Measurements from ENCODE around the gene CHMP2A. TPM values are rescaled to one million over a fixed set of nuclear protein-coding genes. Genes with fewer than 3 reads are reported as not detected.
"Not testable (repeated sequence)": the region's sequence is repeated elsewhere in the genome, so short reads cannot be mapped to it uniquely, and the experiment has no call there.

Gene CHMP2A
- total RNA-seq: 98.8 TPM

- ATAC-seq: peak; percentile 60
These were observed at the start of gene CHMP2A for GRCh38 chr19:58554494-58555368. Gene CHMP2A (minus strand): TSS chr19:58555105. CDS start chr19:58554212, 893 bp downstream.

GRCh38 chr19:58586133-58586765 lies 31.3 kb upstream of the CHMP2A start:
- ATAC-seq: peak; percentile 47

- peak; percentile 28 for ATAC-seq
These were observed 30.7 kb upstream of the CHMP2A start for GRCh38 chr19:58585442-58586132.

DNA sequence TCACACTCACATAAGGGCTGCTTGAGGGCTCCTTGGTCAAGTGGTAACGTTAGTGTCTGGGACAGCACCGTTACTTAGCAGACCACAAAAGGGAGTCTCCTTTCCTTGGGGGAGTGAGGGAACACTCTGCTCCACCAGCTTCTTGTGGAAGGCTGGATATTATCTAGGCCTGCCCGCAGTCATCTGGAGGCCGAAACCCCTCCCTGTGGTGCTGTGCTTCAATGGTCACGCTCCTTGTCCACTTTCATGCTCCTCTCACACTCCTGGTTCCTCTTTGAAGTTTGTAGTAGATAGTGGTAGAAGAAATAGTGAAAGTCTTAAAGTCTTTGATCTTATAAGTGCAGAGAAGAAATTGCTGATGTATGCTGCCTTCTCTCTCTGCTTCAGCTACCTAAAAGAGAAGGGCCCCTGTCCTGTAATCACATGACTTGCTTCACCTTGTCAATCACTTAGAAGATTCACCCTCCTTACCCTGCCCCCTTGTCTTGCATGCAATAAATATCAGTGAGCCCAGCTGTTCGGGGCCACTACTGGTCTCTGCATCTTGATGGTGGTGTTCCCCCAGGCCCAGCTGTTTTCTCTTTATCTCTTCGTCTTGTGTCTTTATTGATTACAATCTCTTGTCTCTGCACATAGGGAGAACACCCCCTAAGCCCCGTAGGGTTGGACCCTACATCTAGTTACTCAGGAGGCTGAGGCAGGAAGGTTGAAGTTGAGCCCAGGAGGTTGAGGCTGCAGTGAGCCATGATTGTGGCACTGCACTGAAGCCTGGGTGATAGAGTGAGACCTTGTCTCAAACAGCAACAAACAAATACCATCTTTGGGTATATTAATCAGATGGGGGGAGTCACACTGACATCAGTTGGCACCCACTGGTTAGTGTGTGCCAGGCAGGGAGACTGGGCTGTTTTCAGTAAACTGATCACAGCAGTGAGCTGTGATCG lies 29.9 kb upstream of the CHMP2A start:
- ATAC-seq: no peak

- ATAC-seq: no peak
These were observed 28.1 kb upstream of the CHMP2A start for GRCh38 chr19:58582985-58583384.

- ATAC-seq: peak; percentile 62
These were observed 26.6 kb upstream of the CHMP2A start for GRCh38 chr19:58581227-58582141.

DNA sequence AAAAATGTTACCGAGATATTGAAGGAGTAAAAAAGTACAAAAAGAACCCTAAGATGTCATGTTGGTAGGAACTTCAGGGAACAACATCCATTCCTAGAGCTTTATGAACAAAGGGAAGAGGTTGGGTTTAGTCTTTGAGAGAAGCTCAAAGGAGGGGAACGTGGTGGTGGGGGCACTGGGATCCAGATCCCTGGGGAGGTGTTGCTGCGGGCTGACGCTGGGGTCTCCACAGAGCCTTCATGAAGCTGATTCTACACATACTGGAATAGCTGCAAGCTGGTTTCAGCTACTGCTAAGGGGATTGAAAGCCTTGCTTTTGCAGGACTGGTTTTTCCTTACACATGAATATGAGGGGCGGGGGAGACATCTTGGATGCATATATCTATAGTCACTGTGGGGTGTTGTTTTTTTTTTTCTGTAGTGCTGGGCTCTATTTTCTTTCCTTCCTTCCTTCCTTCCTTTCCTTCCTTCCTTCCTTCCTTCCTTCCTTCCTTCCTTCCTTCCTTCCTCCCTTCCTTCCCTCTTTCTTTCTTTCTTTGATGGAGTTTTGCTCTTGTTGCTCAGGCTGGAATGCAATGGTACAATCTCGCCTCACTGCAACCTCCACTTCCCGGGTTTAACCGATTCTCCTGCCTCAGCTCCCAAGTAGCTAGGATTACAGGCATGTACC lies 24.7 kb upstream of the CHMP2A start:
- no peak for ATAC-seq

DNA sequence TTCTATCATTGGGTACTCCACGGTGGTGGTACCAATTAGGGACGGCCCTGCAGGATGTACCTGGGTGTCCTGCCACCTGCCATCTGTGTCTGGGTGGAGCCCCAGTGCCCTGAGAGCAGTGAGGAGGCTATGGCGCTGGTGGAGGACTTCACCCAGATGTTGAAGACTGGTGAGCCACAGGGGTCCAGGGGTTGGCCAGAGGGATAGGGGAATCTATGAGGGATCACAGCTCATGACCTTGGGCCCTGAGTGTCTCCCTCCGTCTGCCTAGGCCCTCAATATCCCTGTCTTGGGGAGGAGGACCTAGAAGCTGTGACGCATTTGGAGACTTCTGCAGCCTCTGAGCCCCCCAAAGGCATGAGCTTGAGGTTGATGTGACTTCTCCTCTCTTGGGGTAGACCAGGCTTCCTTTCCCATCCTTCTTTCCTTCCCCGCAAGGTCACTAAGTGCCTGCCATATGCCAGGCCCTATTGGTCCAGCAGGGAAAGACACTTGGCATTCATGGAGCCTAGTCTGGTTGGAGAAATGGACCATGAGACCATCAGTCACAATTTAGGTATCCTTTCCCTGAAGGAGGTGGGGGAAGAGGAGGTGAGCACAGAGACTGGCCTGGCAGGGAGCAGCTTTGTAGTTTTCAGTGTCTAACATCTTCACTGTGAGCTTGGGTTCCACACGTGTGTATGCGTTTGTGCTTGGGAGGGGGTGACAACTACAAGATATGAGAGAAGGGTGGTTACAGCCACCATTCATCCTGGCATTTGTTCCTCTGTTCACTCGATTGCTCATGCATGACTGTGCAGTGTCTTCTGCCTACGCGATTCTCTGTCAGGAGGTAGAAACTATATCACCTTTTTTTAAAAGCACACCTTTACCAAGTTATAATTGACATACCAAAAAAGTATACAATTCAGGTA lies 23.4 kb upstream of the CHMP2A start:
- ATAC-seq: no peak

DNA sequence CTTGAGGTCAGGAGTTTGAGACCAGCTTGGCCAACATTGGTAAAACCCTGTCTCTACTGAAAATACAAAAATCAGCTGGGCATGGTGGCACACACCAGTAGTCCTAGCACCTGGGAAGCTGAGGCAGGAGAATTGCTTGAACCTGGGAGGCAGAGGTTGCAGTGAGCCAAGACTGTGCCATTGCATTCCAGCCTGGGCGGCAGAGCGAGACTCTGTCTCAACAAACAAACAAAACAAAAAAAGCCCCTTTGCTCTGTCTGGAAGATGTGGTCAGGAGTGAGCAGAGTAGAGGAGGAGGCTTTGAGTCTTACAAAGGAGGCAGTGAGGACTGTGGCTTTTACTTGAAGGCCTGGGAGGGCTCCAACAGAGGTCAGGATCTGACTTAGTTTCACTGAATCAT lies 22.7 kb upstream of the CHMP2A start:
- ATAC-seq: not testable (repeated sequence)

GRCh38 chr19:58575183-58576041 lies 20.5 kb upstream of the CHMP2A start:
- peak; percentile 53 for ATAC-seq

DNA sequence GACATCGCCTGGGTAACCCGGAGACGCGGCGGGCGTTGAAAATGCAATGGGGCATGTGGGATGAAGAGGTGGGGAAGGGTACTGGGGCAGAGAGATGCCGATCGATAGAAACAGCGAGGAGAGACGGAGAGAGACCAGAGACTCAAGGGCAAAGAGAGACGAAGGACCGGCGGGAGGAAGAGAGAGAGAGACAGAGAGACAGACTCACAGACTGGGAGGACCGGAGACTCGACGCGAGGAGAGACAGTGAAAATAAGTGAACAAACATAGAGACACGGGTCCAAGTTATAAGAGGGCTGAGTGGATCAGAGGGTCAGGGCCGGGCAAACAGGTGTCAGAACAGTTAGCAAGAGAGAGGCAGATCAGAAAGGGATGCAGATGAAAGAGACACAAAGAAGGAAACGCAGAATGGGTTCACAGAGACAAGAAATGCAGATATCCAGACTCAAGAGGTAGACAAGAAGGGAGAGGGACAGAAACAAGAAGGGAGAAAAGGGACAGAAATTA lies 18.8 kb upstream of the CHMP2A start:
- ATAC-seq: no peak

- ATAC-seq: peak; percentile 83
These were observed 18.1 kb upstream of the CHMP2A start, which contains the start of gene MZF1 for GRCh38 chr19:58572818-58573657. Gene MZF1 (minus strand): TSS chr19:58573335. CDS start chr19:58571389, 1,946 bp downstream.

- ATAC-seq: no peak
These were observed 17.3 kb upstream of the CHMP2A start for GRCh38 chr19:58572026-58572817.

- ATAC-seq: no peak
These were observed 16.7 kb upstream of the CHMP2A start for GRCh38 chr19:58571575-58571947.

DNA sequence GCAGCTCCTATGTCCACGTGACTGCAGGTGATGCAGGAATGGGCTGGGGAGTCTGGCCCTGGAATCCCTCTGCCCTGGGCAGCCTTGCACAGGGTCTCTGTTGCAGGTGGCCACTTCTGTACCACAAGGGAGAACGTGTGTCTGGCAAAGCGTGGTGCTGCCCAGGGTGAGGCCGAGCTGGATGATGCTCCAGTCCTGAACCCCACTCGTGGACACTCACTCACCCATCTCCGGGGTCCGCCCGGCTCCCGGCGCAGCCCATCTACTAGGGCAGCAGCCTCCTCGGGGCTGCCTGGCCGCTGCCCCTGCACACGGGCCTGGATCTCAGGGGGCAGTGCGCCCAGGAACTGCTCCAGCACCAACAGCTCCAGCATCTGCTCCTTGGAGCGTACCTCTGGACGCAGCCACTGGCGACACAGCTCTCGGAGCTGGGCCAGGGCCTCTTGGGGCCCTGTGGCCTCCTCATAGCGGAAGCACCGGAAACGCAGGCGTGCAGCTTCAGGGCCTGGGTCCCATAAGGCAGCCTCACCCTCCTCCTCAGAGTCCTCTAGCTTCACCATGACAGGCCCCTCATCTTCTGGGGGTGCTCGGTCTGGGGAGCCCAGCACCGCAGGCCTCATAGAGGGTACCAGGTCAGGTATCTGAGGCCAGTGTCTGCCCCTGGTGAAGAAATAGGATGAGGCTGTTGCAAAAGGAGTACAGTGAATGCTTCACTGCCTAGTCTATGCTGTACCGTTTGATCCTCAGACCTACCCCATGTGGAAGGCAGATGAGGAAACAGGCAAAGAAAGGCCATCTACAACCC lies 16.1 kb upstream of the CHMP2A start:
- ATAC-seq: no peak

Measured in esophagus mucosa (tissue), 1 donor.